DMS53 treated with DMSO at 0.1 percent for 48 hours (cell line): ENCODE data around the gene LILRB4.
"Not testable (repeated sequence)": the region's sequence is repeated elsewhere in the genome, so short reads cannot be mapped to it uniquely, and the experiment has no call there.

Experiments used
- DNase-seq: peaks from one replicate; lab custom pipeline; 2025; ENCODE audit not compliant: unreplicated experiment; lab: John Stamatoyannopoulos, UW

The LILRB4 gene

GRCh38 chr19:54662730-54663129 is at the start of gene LILRB4:
Gene LILRB4, plus strand, starts transcription at chr19:54662985. Its CDS starts 49 bp downstream, at chr19:54663034.
- no peak for DNase-seq

GRCh38 chr19:54614726-54615125 is 48.1 kb upstream of the LILRB4 start:
- DNase-seq: no peak

GRCh38 chr19:54616057-54616456 is 46.7 kb upstream of the LILRB4 start:
- no peak for DNase-seq

- no peak for DNase-seq
Observed at GRCh38 chr19:54616821-54617560, 45.8 kb upstream of the LILRB4 start.

GRCh38 chr19:54620464-54620863 is 42.3 kb upstream of the LILRB4 start:
- no peak for DNase-seq

- DNase-seq: no peak
Observed at GRCh38 chr19:54622431-54622830, 40.4 kb upstream of the LILRB4 start.

- not testable (repeated sequence) for DNase-seq
Observed at GRCh38 chr19:54624234-54624633, 38.6 kb upstream of the LILRB4 start.

- DNase-seq: not testable (repeated sequence)
Observed at GRCh38 chr19:54624934-54625730, 37.7 kb upstream of the LILRB4 start.

GRCh38 chr19:54626757-54627156 is 36.0 kb upstream of the LILRB4 start:
- DNase-seq: no peak

- DNase-seq: not testable (repeated sequence)
Observed at GRCh38 chr19:54627912-54628311, 34.9 kb upstream of the LILRB4 start.

- not testable (repeated sequence) for DNase-seq
Observed at GRCh38 chr19:54630262-54630661, 32.5 kb upstream of the LILRB4 start, which contains the start of gene LILRB1. Gene LILRB1, plus strand, starts transcription at chr19:54630484. Its CDS starts 590 bp downstream, at chr19:54631074.

- no peak for DNase-seq
Observed at GRCh38 chr19:54630782-54631181, 32.0 kb upstream of the LILRB4 start.

- not testable (repeated sequence) for DNase-seq
Observed at GRCh38 chr19:54631489-54632337, 31.1 kb upstream of the LILRB4 start.

- not testable (repeated sequence) for DNase-seq
Observed at GRCh38 chr19:54632517-54632916, 30.3 kb upstream of the LILRB4 start.

GRCh38 chr19:54633401-54633800 is 29.4 kb upstream of the LILRB4 start:
- DNase-seq: no peak

GRCh38 chr19:54636081-54636480 is 26.7 kb upstream of the LILRB4 start:
- DNase-seq: not testable (repeated sequence)

GRCh38 chr19:54638683-54639082 is 24.1 kb upstream of the LILRB4 start:
- no peak for DNase-seq

- DNase-seq: not testable (repeated sequence)
Observed at GRCh38 chr19:54642953-54643352, 19.8 kb upstream of the LILRB4 start.

GRCh38 chr19:54643583-54643982 is 19.2 kb upstream of the LILRB4 start:
- DNase-seq: not testable (repeated sequence)

- DNase-seq: no peak
Observed at GRCh38 chr19:54644056-54644455, 18.7 kb upstream of the LILRB4 start.

GRCh38 chr19:54646331-54646841 is 16.4 kb upstream of the LILRB4 start:
- no peak for DNase-seq
